Measurements from ENCODE around the gene CAMKMT.

DNA sequence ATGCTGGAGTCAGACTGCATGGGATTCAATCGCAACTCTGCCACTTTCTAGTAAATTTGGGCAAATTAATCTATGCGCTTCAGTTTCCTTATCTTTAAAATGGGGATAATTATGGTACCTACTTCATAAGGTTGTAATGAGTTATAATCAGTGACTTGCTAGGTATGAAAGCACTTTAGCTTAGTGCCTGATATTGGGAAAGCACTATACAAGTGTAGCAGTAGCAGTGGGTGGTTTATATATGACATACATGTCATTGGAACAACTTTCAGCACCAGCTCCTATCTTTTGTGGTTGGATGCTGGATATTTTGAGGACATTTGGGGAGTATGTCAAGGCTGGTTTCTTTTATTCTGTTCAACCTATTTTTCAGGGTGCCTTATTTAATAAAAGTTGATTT is 277.7 kb downstream of the CAMKMT start:
- TF ChIP-seq ZNF274 (IDR thresholded peaks at IDR 0.05; ENCODE audit: low read depth, low read length) (no peak), YY1 (IDR thresholded peaks at IDR 0.05; ENCODE audit: insufficient read depth, insufficient read length) (no peak)

Data from NT2/D1 (cell line).